Measurements from ENCODE around the gene GPR176.

GPR176 gene

DNA sequence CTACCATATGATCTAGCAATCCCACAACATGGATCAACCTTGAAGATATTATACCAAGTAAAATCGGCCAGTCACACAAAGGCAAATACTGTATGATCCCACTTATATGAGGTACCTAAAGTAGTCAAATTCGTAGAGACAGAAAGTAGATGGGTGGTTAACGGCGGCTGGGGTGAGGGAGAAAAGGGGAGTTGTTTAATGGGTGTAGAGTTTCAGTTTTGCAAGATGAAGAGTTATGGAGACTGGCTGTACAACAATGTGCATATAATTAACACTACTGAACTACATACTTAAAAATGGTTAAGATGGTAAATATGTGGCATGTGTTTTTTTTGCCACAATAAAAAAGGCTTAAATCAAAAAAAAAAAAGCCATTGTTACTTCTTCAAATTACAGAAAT is 60.4 kb downstream of the GPR176 start:
- ChIA-PET POLR2A (no interaction called here), CTCF (no interaction called here)
- TF ChIP-seq L3MBTL2 (conservative IDR thresholded peaks at IDR 0.05) = no peak
- TF ChIP-seq, protein P1, sequence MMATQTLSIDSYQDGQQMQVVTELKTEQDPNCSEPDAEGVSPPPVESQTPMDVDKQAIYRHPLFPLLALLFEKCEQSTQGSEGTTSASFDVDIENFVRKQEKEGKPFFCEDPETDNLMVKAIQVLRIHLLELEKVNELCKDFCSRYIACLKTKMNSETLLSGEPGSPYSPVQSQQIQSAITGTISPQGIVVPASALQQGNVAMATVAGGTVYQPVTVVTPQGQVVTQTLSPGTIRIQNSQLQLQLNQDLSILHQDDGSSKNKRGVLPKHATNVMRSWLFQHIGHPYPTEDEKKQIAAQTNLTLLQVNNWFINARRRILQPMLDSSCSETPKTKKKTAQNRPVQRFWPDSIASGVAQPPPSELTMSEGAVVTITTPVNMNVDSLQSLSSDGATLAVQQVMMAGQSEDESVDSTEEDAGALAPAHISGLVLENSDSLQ (IDR thresholded peaks at IDR 0.05) = no peak
- no peak for TF ChIP-seq SUZ12 (IDR thresholded peaks at IDR 0.05)
- no peak for TF ChIP-seq ARNT (IDR thresholded peaks at IDR 0.05)
- TF ChIP-seq ELF4 (IDR thresholded peaks at IDR 0.05) = no peak
- no peak for TF ChIP-seq FOXA1 (IDR thresholded peaks at IDR 0.05)
- no peak for TF ChIP-seq FOXK2 (IDR thresholded peaks at IDR 0.05)
- TF ChIP-seq SP1 (IDR thresholded peaks at IDR 0.05) = no peak
- no peak for TF ChIP-seq HDGF (IDR thresholded peaks at IDR 0.05; ENCODE audit: borderline replicate concordance)
- TF ChIP-seq TARDBP (IDR thresholded peaks at IDR 0.05) = no peak
- no peak for TF ChIP-seq FOXM1 (IDR thresholded peaks at IDR 0.05; ENCODE audit: borderline replicate concordance)
- no peak for DNase-seq (ENCODE audit: extremely low spot score)

DNA sequence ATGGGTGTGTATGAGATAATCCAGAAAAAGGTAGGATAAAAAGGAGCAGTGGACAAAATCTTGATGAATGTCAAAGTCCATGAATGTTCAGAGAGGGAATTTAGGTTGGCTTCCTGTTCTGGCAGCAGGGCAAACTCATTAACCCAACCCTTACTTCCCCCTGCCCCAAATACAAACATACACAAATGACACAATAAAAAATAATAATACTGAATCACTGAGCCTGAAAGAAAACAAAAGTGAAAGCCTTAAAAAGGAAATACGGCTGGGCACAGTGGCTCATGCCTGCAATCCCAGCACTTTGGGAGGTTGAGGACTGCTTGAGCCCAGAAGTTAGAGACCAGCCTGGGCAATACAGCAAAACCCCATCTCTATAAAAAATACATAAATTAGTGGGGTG is 62.9 kb downstream of the GPR176 start:
- ChIA-PET CTCF (no interaction called here), POLR2A (no interaction called here)
- TF ChIP-seq BHLHE40 (IDR thresholded peaks at IDR 0.05; ENCODE audit: borderline replicate concordance) = no peak
- TF ChIP-seq CTBP1 (IDR thresholded peaks at IDR 0.05; ENCODE audit: borderline replicate concordance) = no peak
- TF ChIP-seq FOXA1 (IDR thresholded peaks at IDR 0.05) = no peak
- no peak for TF ChIP-seq SUZ12 (IDR thresholded peaks at IDR 0.05)
- no peak for TF ChIP-seq ARNT (IDR thresholded peaks at IDR 0.05)
- no peak for TF ChIP-seq HDGF (IDR thresholded peaks at IDR 0.05; ENCODE audit: borderline replicate concordance)
- no peak for TF ChIP-seq L3MBTL2 (conservative IDR thresholded peaks at IDR 0.05)
- no peak for TF ChIP-seq FOXM1 (IDR thresholded peaks at IDR 0.05; ENCODE audit: borderline replicate concordance)
- no peak for TF ChIP-seq ELF4 (IDR thresholded peaks at IDR 0.05)
- TF ChIP-seq FOXK2 (IDR thresholded peaks at IDR 0.05) = no peak
- TF ChIP-seq TARDBP (IDR thresholded peaks at IDR 0.05) = no peak
- TF ChIP-seq NFRKB (IDR thresholded peaks at IDR 0.05) = no peak
- TF ChIP-seq SP1 (IDR thresholded peaks at IDR 0.05) = no peak
- TF ChIP-seq LEF1 (IDR thresholded peaks at IDR 0.05; ENCODE audit: borderline replicate concordance) = no peak
- TF ChIP-seq, protein P1 (IDR thresholded peaks at IDR 0.05) = no peak
- no peak for TF ChIP-seq ZNF384 (IDR thresholded peaks at IDR 0.05)

DNA sequence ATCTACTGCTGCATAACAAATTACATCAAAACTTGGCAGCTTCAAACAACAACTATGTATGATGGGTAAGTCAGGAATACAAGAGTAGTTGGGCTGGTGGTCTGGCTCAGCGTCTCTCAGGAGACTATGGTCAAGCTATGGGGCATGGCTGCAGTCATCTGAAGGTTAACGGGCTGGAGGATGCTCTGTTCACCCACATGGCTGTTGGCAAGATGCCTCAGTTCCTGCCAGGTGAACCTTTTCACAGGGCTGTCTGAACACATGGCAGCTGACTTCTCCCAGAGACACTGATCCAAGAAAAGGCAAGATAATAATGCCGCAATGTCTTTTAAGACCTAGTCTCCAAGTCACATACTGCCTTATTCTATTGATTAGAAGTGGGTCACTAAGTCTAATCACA is 63.7 kb downstream of the GPR176 start:
- DNase-seq (ENCODE audit: extremely low spot score) = no peak
- CTCF ChIA-PET = no interaction called here
- TF ChIP-seq ARNT (IDR thresholded peaks at IDR 0.05) (no peak), FOXK2 (IDR thresholded peaks at IDR 0.05) (no peak), FOXM1 (IDR thresholded peaks at IDR 0.05; ENCODE audit: borderline replicate concordance) (no peak), SP1 (IDR thresholded peaks at IDR 0.05) (no peak), L3MBTL2 (conservative IDR thresholded peaks at IDR 0.05) (no peak), ZNF384 (IDR thresholded peaks at IDR 0.05) (no peak), HDGF (IDR thresholded peaks at IDR 0.05; ENCODE audit: borderline replicate concordance) (no peak), NFRKB (IDR thresholded peaks at IDR 0.05) (no peak), SUZ12 (IDR thresholded peaks at IDR 0.05) (no peak), CTBP1 (IDR thresholded peaks at IDR 0.05; ENCODE audit: borderline replicate concordance) (no peak), TARDBP (IDR thresholded peaks at IDR 0.05) (no peak), FOXA1 (IDR thresholded peaks at IDR 0.05) (no peak), LEF1 (IDR thresholded peaks at IDR 0.05; ENCODE audit: borderline replicate concordance) (no peak), ELF4 (IDR thresholded peaks at IDR 0.05) (no peak), BHLHE40 (IDR thresholded peaks at IDR 0.05; ENCODE audit: borderline replicate concordance) (no peak)
- TF ChIP-seq, protein P1 (IDR thresholded peaks at IDR 0.05) = no peak
- POLR2A ChIA-PET = no interaction called here

More for the DNA sequence above, 62.9 kb downstream of the GPR176 start:
- no peak for DNase-seq (ENCODE audit: extremely low spot score)

DNA sequence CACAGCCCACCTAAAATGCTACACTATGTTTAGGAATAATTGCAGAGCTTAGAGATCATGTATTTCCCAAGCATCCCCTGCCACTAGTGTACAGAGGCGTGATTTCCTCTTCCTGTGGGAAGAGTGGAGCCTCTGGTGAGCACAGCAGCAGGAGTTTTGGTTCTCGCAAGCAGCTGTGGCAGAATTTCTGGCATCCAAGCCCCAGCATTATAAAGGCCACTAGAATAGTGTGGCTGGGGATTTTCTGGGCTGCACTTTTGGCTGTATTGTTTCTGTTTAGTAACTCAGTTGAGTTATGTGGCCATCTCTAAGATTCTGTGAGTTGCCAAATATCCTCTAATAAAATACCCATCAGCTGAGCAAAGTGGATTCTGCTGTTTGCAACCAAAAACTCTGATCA is 64.7 kb downstream of the GPR176 start:
- ChIA-PET POLR2A (no interaction called here), CTCF (interaction anchor here (1.1 kb wide), 1 partner anchor 29 kb away, joined by 3 read pairs; no protein-coding TSS in a partner anchor)
- TF ChIP-seq ZNF384 (IDR thresholded peaks at IDR 0.05) = no peak
- TF ChIP-seq SP1 (IDR thresholded peaks at IDR 0.05) = no peak
- TF ChIP-seq HDGF (IDR thresholded peaks at IDR 0.05; ENCODE audit: borderline replicate concordance) = no peak
- no peak for TF ChIP-seq LEF1 (IDR thresholded peaks at IDR 0.05; ENCODE audit: borderline replicate concordance)
- TF ChIP-seq ARNT (IDR thresholded peaks at IDR 0.05) = no peak
- TF ChIP-seq FOXK2 (IDR thresholded peaks at IDR 0.05) = no peak
- TF ChIP-seq TARDBP (IDR thresholded peaks at IDR 0.05) = no peak
- TF ChIP-seq SUZ12 (IDR thresholded peaks at IDR 0.05) = no peak
- TF ChIP-seq L3MBTL2 (conservative IDR thresholded peaks at IDR 0.05) = no peak
- no peak for TF ChIP-seq NFRKB (IDR thresholded peaks at IDR 0.05)
- no peak for TF ChIP-seq CTBP1 (IDR thresholded peaks at IDR 0.05; ENCODE audit: borderline replicate concordance)
- TF ChIP-seq BHLHE40 (IDR thresholded peaks at IDR 0.05; ENCODE audit: borderline replicate concordance) = no peak
- no peak for TF ChIP-seq FOXM1 (IDR thresholded peaks at IDR 0.05; ENCODE audit: borderline replicate concordance)
- TF ChIP-seq FOXA1 (IDR thresholded peaks at IDR 0.05) = no peak
- TF ChIP-seq ELF4 (IDR thresholded peaks at IDR 0.05) = no peak
- no peak for DNase-seq (ENCODE audit: extremely low spot score)

DNA sequence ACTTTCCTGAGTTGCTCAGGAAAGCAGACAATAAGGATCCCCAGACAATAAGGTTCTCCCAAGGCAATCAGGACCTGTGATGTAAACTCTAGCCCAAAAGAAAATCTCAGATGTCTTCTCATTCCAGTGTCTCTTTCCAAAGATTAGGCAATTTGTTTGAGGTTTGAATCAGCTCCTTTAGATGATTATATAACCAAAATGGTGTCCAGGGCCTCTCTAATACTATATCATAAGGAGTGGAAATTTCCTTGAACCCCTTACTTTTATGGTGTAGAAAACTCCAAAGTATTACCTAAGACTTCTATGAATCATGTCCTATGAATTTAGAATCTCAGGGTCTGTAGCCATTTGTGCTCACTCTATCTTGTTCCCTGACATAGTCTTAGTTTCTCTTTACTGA is 65.9 kb downstream of the GPR176 start:
- CTCF ChIA-PET = no interaction called here
- DNase-seq (ENCODE audit: extremely low spot score) = no peak
- POLR2A ChIA-PET = no interaction called here
- TF ChIP-seq CTBP1 (IDR thresholded peaks at IDR 0.05; ENCODE audit: borderline replicate concordance) = no peak
- TF ChIP-seq L3MBTL2 (conservative IDR thresholded peaks at IDR 0.05) = no peak
- TF ChIP-seq SP1 (IDR thresholded peaks at IDR 0.05) = no peak
- TF ChIP-seq FOXA1 (IDR thresholded peaks at IDR 0.05) = no peak
- no peak for TF ChIP-seq BHLHE40 (IDR thresholded peaks at IDR 0.05; ENCODE audit: borderline replicate concordance)

DNA sequence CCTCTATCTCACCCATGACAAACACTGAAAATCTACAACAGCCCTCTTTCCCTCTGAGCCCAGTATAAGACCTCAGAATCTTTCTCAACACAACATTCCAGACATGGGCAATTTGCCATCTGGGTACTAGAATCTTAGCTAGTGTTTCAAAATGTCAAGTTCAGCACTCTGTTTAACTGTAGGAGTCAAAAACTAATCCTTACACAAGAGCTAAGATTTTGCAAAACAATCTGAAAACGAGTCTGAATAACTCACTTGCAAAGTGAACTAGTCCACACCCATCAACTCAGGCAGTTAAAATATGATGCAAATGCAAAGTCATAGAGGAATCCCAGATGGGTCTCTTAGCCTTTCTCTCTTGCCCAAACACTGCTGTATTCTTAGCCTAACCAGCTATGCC is 67.8 kb downstream of the GPR176 start:
- CTCF ChIA-PET = no interaction called here

More for the DNA sequence above, 67.8 kb downstream of the GPR176 start:
- TF ChIP-seq FOXK2 (IDR thresholded peaks at IDR 0.05) = no peak
- no peak for TF ChIP-seq NFRKB (IDR thresholded peaks at IDR 0.05)
- TF ChIP-seq LEF1 (IDR thresholded peaks at IDR 0.05; ENCODE audit: borderline replicate concordance) = no peak
- TF ChIP-seq SUZ12 (IDR thresholded peaks at IDR 0.05) = no peak
- TF ChIP-seq ELF4 (IDR thresholded peaks at IDR 0.05) = no peak
- no peak for TF ChIP-seq L3MBTL2 (conservative IDR thresholded peaks at IDR 0.05)
- no peak for TF ChIP-seq HDGF (IDR thresholded peaks at IDR 0.05; ENCODE audit: borderline replicate concordance)
- no peak for TF ChIP-seq FOXM1 (IDR thresholded peaks at IDR 0.05; ENCODE audit: borderline replicate concordance)
- TF ChIP-seq FOXA1 (IDR thresholded peaks at IDR 0.05) = no peak
- no peak for TF ChIP-seq ZNF384 (IDR thresholded peaks at IDR 0.05)
- no peak for TF ChIP-seq SP1 (IDR thresholded peaks at IDR 0.05)
- no peak for TF ChIP-seq BHLHE40 (IDR thresholded peaks at IDR 0.05; ENCODE audit: borderline replicate concordance)
- no peak for TF ChIP-seq ARNT (IDR thresholded peaks at IDR 0.05)
- no peak for TF ChIP-seq TARDBP (IDR thresholded peaks at IDR 0.05)
- POLR2A ChIA-PET = no interaction called here
- no peak for DNase-seq (ENCODE audit: extremely low spot score)

All from HEK293T (cell line).